Cardiac atrium fibroblast (primary cell): ENCODE data around the gene PSMC3. TPM values are rescaled to one million over a fixed set of nuclear protein-coding genes. Genes with fewer than 3 reads are reported as not detected.

Experiments
- total RNA-seq: library from RNA; depleted of rRNA; stranded (reverse); fragments of >200 nt; gene quantifications from 2 replicates; pipeline ENCODE4 v1.2.3, GENCODE V29; 2015

The PSMC3 gene
- 117 and 138 TPM in 2 replicates for total RNA-seq

GRCh38 chr11:47426062-47426956 lies at the start of gene PSMC3:
PSMC3 (minus strand) TSS chr11:47426439; CDS start chr11:47426279, 160 bp downstream.

GRCh38 chr11:47448566-47449427 lies 22.6 kb upstream of the PSMC3 start, which contains the start of gene RAPSN:
RAPSN (minus strand) TSS chr11:47449136; CDS start chr11:47448964, 172 bp downstream.

GRCh38 chr11:47407746-47408590 lies 18.3 kb downstream of the PSMC3 start, which contains the start of gene SLC39A13:
SLC39A13 (plus strand) TSS chr11:47408590; CDS start chr11:47410095, 1,505 bp downstream.

GRCh38 chr11:47378010-47378835 lies 48.0 kb downstream of the PSMC3 start, which contains the start of gene SPI1:
SPI1 (minus strand) TSS chr11:47378547; CDS start chr11:47378353, 194 bp downstream.

Other genes with a start within 250 kb of the PSMC3 start
- gene ARFGAP2, start 249.6 kb downstream of the PSMC3 start, total RNA-seq, result 72.3 and 87.2 TPM in 2 replicates
- 13.2 and 17.2 TPM in 2 replicates for gene PACSIN3, start 240.0 kb downstream of the PSMC3 start, total RNA-seq
- 5.2 and 23.7 TPM in 2 replicates for gene DDB2, start 211.5 kb downstream of the PSMC3 start, total RNA-seq
- 30.0 and 37.1 TPM in 2 replicates for gene ACP2, start 177.6 kb downstream of the PSMC3 start, total RNA-seq
- gene NR1H3, start 168.4 kb downstream of the PSMC3 start, total RNA-seq, result 24.0 and 28.7 TPM in 2 replicates
- 10.0 and 14.4 TPM in 2 replicates for gene MADD, start 156.3 kb downstream of the PSMC3 start, total RNA-seq
- gene MYBPC3, start 73.7 kb downstream of the PSMC3 start, total RNA-seq, result not detected in 2 replicates
- gene SPI1, start 47.9 kb downstream of the PSMC3 start, total RNA-seq, result not detected in 2 replicates
- gene SLC39A13, start 17.8 kb downstream of the PSMC3 start, total RNA-seq, result 141 and 145 TPM in 2 replicates
- gene RAPSN, start 22.7 kb upstream of the PSMC3 start, total RNA-seq, result not detected in 2 replicates
- 37.0 and 48.4 TPM in 2 replicates for gene CELF1, start 126.7 kb upstream of the PSMC3 start, total RNA-seq
- 70.0 and 90.8 TPM in 2 replicates for gene PTPMT1, start 139.2 kb upstream of the PSMC3 start, total RNA-seq
- gene KBTBD4, start 152.5 kb upstream of the PSMC3 start, total RNA-seq, result 10.8 and 18.8 TPM in 2 replicates
- gene NDUFS3, start 152.6 kb upstream of the PSMC3 start, total RNA-seq, result 53.8 and 68.5 TPM in 2 replicates
- gene FAM180B, start 160.2 kb upstream of the PSMC3 start, total RNA-seq, result not detected in 2 replicates
- gene C1QTNF4, start 168.0 kb upstream of the PSMC3 start, total RNA-seq, result 0.16 and 0.90 TPM in 2 replicates
- 65.9 and 88.0 TPM in 2 replicates for gene MTCH2, start 216.1 kb upstream of the PSMC3 start, total RNA-seq